Measurements from ENCODE around the gene AQP1. TPM values are rescaled to one million over a fixed set of nuclear protein-coding genes. Genes with fewer than 3 reads are reported as not detected.

AQP1 gene
- total RNA-seq, 2 experiments from 2014 or later: 0.23 TPM; not detected in 1

DNA sequence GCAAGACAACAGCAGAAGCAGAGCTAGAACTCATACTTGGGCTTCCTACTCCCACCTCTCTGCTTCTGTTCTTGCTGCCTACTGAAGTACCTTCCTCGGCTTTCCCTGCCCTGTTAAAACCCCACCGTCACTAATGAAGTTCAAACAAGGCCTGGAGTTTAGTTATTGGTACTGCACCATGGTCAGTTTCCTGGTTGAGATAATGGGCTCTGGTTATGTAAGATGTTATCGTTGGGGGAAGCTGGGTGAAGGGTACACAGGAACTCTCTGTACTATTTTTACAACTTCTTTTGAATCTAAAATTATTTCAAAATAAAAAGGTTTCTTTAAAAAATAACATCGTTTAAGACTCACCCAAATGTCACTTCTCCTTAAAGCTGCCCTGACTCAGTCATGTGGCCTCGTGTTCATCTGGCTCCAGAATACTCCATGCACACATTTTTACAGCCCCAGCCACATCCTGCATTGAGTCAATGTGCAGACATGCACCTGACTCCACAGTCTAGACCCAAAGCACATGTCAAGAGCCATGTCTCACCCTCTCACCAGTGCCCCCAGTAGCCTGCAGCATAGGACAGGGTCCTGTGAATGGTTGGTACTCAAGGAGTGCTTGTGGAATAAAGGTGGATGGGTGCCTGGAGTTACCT is 36.9 kb upstream of the AQP1 start:
- H3K4me1 Mint-ChIP-seq: peaks cover 15% of the 10 kb centered on the region
- H3K4me3 Mint-ChIP-seq: no peak overlapping the region
- no peaks in the 10 kb centered on the region for H3K27me3 Mint-ChIP-seq
- H3K36me3 Mint-ChIP-seq: no peaks in the 10 kb centered on the region
- ATAC-seq (ENCODE audit: low read depth): peak; percentile 70
- H3K9me3 Mint-ChIP-seq: no peaks in the 10 kb centered on the region
- H3K27ac Mint-ChIP-seq: no peak overlapping the region
- DNase-seq: no peak
- POLR2A ChIA-PET: no interaction called here

DNA sequence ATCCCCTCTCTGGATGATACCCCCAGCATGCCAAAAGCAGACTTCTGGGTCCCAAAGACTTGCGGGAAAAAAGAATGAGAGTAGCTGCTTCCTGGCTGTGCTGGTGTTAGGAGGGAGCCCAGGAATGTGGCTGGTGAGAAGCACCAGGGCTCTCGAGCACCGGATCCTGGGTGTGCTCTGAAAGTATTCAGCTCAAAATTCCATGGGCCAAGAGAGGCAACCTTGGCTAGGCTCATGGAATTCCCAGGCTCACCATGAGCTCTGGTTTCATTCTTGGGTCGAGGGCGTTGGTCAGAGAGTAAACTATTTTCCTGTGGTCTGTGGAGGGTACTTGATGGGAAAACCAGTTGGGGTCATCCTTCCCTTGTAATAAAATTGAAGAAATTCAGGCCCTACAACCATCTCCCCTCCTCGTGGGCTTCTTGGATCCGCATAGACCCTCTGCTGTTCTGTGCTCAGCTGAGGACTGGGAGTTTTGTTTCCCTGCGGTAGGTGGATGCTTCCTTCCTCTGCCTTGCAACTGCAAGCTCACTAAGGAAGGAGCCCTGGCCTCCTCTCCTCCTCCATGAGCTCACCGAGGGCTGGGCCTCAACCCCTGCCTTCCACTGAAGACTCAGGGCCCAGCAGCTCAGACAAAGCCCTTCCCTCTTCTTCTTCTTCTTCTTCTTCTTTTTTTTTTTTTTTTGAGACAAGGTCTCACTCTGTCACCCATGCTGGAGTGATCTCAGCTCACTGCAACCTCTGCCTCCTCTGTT is 34.5 kb upstream of the AQP1 start:
- DNase-seq (no peak), ATAC-seq (ENCODE audit: low read depth) (no peak)
- Mint-ChIP-seq H3K9me3 (no peaks in the 10 kb centered on the region), H3K36me3 (no peaks in the 10 kb centered on the region), H3K4me1 (peaks cover 15% of the 10 kb centered on the region), H3K4me3 (no peak overlapping the region), H3K27ac (peak overlapping the region; percentile 15), H3K27me3 (no peaks in the 10 kb centered on the region)
- POLR2A ChIA-PET: no interaction called here

DNA sequence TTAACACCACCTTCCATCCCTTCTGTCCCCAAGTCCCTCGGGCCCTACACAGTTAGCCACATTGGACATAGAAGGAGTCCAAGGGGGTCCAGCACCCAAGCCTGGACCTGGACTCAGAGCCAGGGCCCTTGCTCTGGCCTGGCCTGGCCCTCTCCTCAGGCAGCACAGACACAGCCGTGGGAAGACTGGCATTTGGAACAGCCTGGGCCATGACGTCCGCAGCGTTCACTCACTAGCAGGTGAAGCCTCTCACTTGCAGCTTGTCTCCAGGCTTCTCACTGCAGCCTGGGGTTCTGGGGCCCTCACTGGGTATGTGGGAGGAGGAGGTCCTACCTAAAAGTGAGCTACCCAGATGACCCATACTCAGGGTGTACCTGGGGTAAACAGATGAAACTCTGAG is 33.7 kb upstream of the AQP1 start:
- no peaks in the 10 kb centered on the region for H3K9me3 Mint-ChIP-seq
- H3K27me3 Mint-ChIP-seq: no peaks in the 10 kb centered on the region
- ATAC-seq (ENCODE audit: low read depth) (no peak), DNase-seq (no peak)
- no peaks in the 10 kb centered on the region for H3K36me3 Mint-ChIP-seq
- POLR2A ChIA-PET: no interaction called here
- H3K27ac Mint-ChIP-seq: no peak overlapping the region
- H3K4me1 Mint-ChIP-seq: peaks cover 15% of the 10 kb centered on the region
- no peak overlapping the region for H3K4me3 Mint-ChIP-seq

DNA sequence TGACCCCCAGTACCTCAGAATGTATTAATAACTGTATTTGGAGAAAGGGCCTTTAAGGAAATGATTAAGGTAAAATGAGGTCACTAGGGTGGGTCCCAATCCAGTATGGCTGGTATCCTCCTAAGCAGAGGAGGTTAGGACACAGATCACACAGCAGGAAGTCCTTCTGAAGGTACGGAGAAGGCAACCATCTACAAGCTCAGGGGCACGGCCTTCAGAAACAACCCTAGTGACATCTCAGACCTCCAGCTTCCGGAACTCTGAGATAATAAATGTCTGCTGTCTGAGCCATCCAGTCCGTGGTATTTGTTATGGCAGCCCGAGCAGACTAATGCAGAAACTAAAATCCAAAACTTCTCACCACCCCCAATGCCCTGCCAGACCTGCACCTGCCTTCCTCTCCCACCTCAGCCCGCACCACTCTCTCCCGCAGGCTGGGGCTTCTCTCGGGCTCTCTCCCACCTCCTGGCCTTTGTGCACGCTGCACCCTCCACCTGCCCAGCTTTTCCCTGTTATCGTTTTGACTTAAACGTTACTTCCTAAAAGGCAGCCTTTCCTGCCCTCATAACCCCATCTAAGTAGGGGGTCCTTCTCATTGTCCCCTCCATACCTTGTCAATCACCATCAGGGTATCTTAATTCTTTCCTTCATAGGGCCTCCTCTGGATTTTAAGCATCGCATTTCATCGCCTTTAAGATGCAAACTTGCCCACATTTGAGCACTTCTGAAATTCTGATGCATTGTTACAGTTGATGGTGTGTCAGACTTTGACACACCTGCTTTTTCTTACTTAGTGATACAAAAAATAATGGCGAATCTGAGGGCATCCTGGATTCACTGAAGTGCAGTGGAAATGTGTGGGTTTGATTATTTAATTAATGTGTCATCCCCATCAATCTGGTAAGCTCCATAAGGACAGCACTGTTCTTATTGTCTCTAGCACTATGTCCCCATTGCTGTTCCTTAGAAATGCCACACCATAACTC is 32.2 kb upstream of the AQP1 start:
- no peaks in the 10 kb centered on the region for H3K36me3 Mint-ChIP-seq
- POLR2A ChIA-PET: no interaction called here
- no peaks in the 10 kb centered on the region for H3K27me3 Mint-ChIP-seq
- ATAC-seq (ENCODE audit: low read depth) (no peak), DNase-seq (no peak)
- H3K27ac Mint-ChIP-seq: peak overlapping the region; percentile 27
- no peaks in the 10 kb centered on the region for H3K9me3 Mint-ChIP-seq
- H3K4me1 Mint-ChIP-seq: peaks cover 15% of the 10 kb centered on the region
- no peak overlapping the region for H3K4me3 Mint-ChIP-seq

DNA sequence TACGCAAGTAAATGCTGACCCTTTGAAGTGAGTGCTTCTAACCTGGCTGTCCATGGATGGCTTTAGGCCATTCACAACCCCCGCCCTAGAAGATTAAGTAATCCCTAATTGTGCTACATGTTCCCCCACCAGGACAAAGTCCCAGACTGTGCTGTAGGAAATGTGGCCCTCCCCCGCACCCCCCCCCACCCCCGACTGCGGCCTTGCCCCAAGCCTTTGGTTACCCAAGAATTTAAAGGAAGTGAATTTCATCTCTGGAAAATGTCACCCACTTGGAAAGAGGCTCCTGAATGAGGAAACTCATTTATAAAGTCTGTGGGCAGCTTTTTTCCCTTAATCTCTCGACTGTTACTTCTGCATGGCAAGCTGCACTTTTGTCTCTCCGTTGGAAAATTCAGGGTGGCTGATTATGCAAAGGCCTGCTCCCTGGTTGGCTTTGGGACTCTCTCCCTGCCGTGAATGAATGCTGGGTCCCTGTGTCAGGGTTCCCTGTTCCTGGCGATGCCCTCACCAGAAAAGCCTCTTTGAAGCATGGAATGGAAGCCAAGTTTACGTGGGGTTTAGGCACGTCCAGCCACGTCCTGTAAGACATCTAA is 31.4 kb upstream of the AQP1 start:
- H3K9me3 Mint-ChIP-seq: no peaks in the 10 kb centered on the region
- H3K27ac Mint-ChIP-seq: no peak overlapping the region
- no peaks in the 10 kb centered on the region for H3K27me3 Mint-ChIP-seq
- no peaks in the 10 kb centered on the region for H3K36me3 Mint-ChIP-seq
- ATAC-seq (ENCODE audit: low read depth) (no peak), DNase-seq (no peak)
- H3K4me1 Mint-ChIP-seq: peaks cover 12% of the 10 kb centered on the region
- POLR2A ChIA-PET: no interaction called here
- H3K4me3 Mint-ChIP-seq: no peak overlapping the region

DNA sequence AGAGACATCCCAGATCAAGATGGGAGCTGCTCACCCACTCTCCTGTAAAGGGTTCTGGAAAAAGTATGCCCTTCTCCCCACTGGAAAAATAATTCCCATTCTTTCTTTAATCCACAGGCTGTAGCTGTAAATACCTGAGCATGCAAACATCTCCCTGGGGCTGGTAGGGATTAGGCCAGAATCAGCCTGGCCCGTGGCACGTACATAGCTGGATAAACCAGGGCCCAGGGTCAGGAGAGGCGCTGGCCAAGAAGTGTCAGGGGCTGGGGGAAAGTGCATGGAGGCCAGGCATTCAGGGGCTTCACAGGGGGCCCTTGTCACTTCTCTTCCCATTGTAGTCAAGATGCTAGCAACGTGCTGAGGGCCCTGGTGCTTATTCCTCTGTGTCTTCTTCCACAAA is 30.7 kb upstream of the AQP1 start:
- ATAC-seq (ENCODE audit: low read depth) (no peak), DNase-seq (no peak)
- Mint-ChIP-seq H3K27ac (no peak overlapping the region), H3K27me3 (no peaks in the 10 kb centered on the region), H3K4me1 (peaks cover 7% of the 10 kb centered on the region), H3K4me3 (no peak overlapping the region), H3K9me3 (no peaks in the 10 kb centered on the region), H3K36me3 (no peaks in the 10 kb centered on the region)
- POLR2A ChIA-PET: no interaction called here

DNA sequence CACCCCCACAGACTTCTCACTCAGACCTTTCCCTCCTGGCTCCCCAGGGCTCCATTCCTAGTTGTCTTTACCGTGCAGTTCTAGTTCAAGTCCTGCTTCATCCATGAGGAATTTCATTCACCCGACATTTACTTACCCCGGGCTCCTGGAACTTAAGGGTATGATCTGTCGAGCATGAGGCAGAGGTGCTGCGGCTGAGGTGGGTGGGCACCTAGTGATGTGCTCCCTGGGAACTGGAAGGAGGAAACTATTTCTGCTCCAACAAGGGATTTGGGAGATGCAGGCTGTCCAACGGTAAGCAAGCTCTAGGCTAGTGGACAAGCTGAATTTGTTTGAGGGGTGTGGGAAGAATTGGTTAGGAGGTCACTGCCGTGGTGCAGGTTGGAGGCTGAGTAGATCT is 30.2 kb upstream of the AQP1 start:
- H3K4me3 Mint-ChIP-seq: no peak overlapping the region
- no peaks in the 10 kb centered on the region for H3K9me3 Mint-ChIP-seq
- no peak for DNase-seq
- no peaks in the 10 kb centered on the region for H3K36me3 Mint-ChIP-seq
- no peaks in the 10 kb centered on the region for H3K27me3 Mint-ChIP-seq
- peak overlapping the region; percentile 9 for H3K27ac Mint-ChIP-seq
- POLR2A ChIA-PET: no interaction called here
- no peak for ATAC-seq (ENCODE audit: low read depth)
- H3K4me1 Mint-ChIP-seq: peaks cover 2% of the 10 kb centered on the region

DNA sequence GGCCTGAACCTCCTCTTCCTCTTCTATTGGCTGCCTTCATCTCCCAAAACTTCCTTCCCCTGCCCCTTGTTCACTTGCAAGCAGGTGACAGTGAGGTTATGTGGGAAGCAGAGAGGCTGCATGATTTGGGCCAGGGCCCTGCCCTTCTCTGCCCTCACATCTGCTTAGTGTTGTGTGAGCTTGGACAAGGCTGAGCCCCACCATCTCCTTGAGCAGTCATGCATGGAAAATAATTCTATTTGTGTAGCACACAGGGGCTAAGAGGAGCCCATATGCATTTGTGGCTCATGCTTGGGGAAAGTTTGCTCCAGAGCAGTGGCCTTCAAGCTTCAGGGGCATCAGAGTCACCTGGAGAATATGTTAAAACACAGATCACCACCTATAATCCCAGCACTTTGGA is 26.8 kb upstream of the AQP1 start:
- Mint-ChIP-seq H3K27ac (no peak overlapping the region), H3K4me3 (no peak overlapping the region), H3K4me1 (no peaks in the 10 kb centered on the region), H3K27me3 (no peaks in the 10 kb centered on the region), H3K36me3 (no peaks in the 10 kb centered on the region), H3K9me3 (no peaks in the 10 kb centered on the region)
- POLR2A ChIA-PET: no interaction called here
- DNase-seq: no peak
- no peak for ATAC-seq (ENCODE audit: low read depth)

DNA sequence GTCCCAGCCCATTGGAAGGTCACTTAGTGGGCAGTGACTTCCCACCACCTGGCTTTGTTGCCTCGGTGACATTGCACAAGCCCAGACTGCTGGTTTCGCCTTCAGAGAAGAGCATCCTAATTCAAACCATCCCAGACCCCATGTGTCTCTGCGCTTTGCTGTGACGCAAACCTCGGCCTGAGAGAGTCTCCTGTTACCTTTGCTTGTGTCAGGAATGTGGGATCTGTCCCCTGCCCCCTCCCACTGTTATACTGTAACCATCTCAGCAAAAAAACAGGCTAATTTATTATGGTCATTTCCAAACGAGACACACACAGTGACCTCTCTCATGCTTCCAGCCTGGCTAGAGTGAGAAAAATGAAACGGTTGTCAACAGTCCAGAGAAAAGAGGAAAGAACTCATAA is 25.0 kb upstream of the AQP1 start:
- no peaks in the 10 kb centered on the region for H3K4me1 Mint-ChIP-seq
- H3K4me3 Mint-ChIP-seq: no peak overlapping the region

DNA sequence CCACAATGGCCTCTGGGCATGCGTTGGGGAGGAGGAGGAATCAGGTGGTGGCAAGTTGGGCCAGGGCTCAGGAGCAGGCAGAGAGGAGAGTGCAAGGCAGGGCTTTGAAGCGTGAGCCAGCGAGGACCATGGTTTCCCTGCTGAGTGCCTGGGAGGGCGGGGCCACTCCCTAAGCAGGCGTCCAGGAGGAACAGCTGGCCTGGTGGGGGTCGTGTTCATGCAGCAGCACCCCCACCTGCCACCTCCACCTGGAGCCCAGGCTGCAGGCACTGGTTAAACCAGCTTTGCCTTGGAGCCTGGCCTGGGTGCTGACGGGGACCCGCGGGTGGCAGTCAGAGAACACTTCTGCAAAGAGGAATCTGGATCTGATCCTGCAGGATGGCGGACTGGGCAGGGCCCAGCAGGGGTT is 24.2 kb upstream of the AQP1 start:
- Mint-ChIP-seq H3K36me3 (no peaks in the 10 kb centered on the region), H3K4me1 (no peaks in the 10 kb centered on the region), H3K27ac (no peak overlapping the region), H3K9me3 (no peaks in the 10 kb centered on the region), H3K27me3 (peaks cover 2% of the 10 kb centered on the region), H3K4me3 (no peak overlapping the region)
- ATAC-seq (ENCODE audit: low read depth) (no peak), DNase-seq (no peak)
- POLR2A ChIA-PET: no interaction called here

More for the DNA sequence above, 25.0 kb upstream of the AQP1 start:
- ATAC-seq (ENCODE audit: low read depth): no peak
- no peak overlapping the region for H3K27ac Mint-ChIP-seq
- H3K36me3 Mint-ChIP-seq: no peaks in the 10 kb centered on the region
- H3K9me3 Mint-ChIP-seq: no peaks in the 10 kb centered on the region
- no peak for DNase-seq
- POLR2A ChIA-PET: no interaction called here
- H3K27me3 Mint-ChIP-seq: no peaks in the 10 kb centered on the region

DNA sequence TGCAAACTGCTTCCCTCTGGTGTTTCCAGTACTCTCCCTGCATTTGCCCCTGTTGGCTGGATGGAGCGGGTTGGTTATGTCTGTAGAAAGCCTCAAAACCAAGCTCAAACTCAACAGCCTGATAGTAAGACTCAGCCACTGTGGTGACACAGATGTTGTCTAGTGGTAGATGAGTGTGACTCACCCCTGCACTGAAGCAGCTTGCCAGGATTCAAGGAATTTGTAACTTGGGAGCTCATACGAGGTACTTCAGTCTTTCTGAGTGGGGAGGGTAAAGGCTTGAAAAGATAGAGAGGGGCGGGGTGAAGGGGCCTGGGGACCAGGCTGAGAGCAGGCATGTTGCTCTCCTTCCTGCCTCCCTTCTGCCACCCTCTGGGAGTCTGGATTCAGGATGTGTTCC is 22.9 kb upstream of the AQP1 start:
- H3K9me3 Mint-ChIP-seq: no peaks in the 10 kb centered on the region
- H3K36me3 Mint-ChIP-seq: no peaks in the 10 kb centered on the region
- POLR2A ChIA-PET: no interaction called here
- H3K27ac Mint-ChIP-seq: no peak overlapping the region
- H3K4me1 Mint-ChIP-seq: no peaks in the 10 kb centered on the region
- peaks cover 3% of the 10 kb centered on the region for H3K27me3 Mint-ChIP-seq
- DNase-seq (no peak), ATAC-seq (ENCODE audit: low read depth) (no peak)
- no peak overlapping the region for H3K4me3 Mint-ChIP-seq

DNA sequence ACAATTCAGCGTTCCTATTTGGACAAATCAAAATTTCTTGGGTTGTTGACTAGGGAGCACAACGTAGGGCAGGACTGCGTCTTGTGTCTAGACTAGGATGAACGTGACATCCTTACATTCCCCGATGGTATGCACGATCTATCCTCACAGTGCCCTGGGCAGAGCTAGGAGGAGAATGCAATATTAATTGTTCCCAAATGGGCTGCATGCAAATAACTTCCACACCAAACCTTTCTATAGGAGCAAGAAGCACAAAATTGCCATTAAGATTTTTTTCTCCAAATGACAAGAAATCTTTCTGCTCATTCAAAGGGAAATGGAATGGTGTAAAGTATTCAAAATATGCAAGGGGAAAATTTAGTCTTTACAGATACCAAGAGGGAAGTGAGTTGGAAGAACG is 21.4 kb upstream of the AQP1 start:
- DNase-seq: no peak
- H3K27ac Mint-ChIP-seq: no peak overlapping the region
- no peaks in the 10 kb centered on the region for H3K36me3 Mint-ChIP-seq
- H3K9me3 Mint-ChIP-seq: no peaks in the 10 kb centered on the region
- no peak for ATAC-seq (ENCODE audit: low read depth)
- H3K27me3 Mint-ChIP-seq: peaks cover 6% of the 10 kb centered on the region
- POLR2A ChIA-PET: no interaction called here
- no peak overlapping the region for H3K4me3 Mint-ChIP-seq
- H3K4me1 Mint-ChIP-seq: no peaks in the 10 kb centered on the region

DNA sequence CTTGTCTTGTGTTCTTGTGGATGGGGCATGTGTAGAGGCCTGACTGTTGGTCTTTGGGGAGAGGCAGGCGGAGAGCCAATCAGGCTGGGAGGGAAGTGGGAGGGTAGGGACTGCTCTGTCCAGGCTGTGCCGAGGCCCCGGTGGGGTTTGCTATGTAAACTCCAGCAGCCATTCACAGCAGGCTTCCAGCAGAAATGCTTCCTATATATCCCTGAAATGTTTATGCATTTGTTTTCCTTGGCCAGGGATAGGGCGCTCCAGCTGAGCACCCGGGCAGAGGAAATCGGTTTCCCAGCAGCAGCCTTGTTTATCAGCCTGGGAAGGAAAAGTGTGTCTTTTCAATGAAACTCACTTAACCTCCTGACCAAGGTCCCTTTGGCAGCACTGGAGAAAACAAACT is 18.3 kb upstream of the AQP1 start:
- DNase-seq (no peak), ATAC-seq (ENCODE audit: low read depth) (no peak)
- Mint-ChIP-seq H3K36me3 (no peaks in the 10 kb centered on the region), H3K9me3 (no peaks in the 10 kb centered on the region), H3K4me3 (no peak overlapping the region), H3K27ac (no peak overlapping the region), H3K4me1 (no peaks in the 10 kb centered on the region), H3K27me3 (peaks cover 9% of the 10 kb centered on the region)
- POLR2A ChIA-PET: no interaction called here

Measured in activated naive CD8-positive, alpha-beta T cell treated with anti-CD3 and anti-CD28 coated beads, Interleukin-2, amount 10 ng/mL, durations not matched to agents 7 days and 5 days (primary cell).